ENCODE results near the gene IL4R. TPM values are rescaled to one million over a fixed set of nuclear protein-coding genes. Genes with fewer than 3 reads are reported as not detected.
A peak's percentile ranks its signal among the peaks of the same experiment; 100 is the strongest.

The IL4R gene
- total and polyA plus RNA-seq, 2 of the 13 experiments (the other 11 are each of a cell fraction or from before 2014, with no cell fraction given): 15.9 to 49.6 TPM

DNA sequence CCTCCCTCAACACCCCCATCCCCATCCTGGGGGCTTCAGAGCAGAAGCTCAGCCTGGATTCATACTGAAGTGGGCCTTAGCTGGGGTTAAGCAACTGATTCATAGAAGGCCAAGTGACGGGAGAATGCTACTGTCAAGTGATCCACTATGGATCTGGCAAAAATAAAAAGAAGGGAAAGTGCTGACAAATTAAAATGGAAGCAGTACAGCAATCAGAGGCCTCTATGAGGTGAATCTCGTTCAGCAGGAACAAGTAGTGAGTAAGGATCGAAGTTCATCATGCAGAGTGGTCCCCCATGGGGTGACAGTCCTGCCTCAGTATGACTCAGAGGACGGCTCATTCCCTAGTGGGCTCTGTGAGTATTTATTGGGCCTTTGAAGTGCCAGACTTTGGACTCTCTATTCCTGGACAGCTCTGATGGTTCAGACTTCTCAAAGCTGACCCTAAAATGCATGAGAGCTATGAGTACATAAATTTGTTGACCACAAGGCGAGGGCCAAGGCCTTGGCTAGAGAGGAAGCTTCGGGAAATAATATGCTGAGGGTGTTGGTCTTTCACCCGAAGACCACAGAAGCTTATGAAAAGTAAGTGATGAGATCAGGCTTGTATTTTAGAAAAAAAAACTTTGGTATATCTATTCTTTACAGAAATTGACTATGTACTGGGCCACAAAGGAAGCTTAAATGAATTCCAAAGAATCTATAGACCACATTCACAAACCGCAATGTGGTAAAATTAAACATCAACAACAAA is 39.9 kb upstream of the IL4R start (continued):
- TF ChIP-seq AFF4 (CRISPR knock-in tag; IDR thresholded peaks at IDR 0.05): 0 out of 2 replicates have a peak, but pooled peaks have one; percentile 6
- TF ChIP-seq, protein P1, sequence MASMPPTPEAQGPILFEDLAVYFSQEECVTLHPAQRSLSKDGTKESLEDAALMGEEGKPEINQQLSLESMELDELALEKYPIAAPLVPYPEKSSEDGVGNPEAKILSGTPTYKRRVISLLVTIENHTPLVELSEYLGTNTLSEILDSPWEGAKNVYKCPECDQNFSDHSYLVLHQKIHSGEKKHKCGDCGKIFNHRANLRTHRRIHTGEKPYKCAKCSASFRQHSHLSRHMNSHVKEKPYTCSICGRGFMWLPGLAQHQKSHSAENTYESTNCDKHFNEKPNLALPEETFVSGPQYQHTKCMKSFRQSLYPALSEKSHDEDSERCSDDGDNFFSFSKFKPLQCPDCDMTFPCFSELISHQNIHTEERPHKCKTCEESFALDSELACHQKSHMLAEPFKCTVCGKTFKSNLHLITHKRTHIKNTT (CRISPR knock-in tag; IDR thresholded peaks at IDR 0.05): no peak
- TF ChIP-seq, protein P2, sequence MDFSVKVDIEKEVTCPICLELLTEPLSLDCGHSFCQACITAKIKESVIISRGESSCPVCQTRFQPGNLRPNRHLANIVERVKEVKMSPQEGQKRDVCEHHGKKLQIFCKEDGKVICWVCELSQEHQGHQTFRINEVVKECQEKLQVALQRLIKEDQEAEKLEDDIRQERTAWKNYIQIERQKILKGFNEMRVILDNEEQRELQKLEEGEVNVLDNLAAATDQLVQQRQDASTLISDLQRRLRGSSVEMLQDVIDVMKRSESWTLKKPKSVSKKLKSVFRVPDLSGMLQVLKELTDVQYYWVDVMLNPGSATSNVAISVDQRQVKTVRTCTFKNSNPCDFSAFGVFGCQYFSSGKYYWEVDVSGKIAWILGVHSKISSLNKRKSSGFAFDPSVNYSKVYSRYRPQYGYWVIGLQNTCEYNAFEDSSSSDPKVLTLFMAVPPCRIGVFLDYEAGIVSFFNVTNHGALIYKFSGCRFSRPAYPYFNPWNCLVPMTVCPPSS (IDR thresholded peaks at IDR 0.05): no peak
- peak; percentile 58; the same call in 1 of the 2 replicates for TF ChIP-seq SIX1 (CRISPR knock-in tag; IDR thresholded peaks at IDR 0.05; ENCODE audit: borderline replicate concordance)
- peak; percentile 100 for TF ChIP-seq PHF21A (CRISPR knock-in tag; IDR thresholded peaks at IDR 0.05)
- peak; percentile 54 for TF ChIP-seq ATF7 (IDR thresholded peaks at IDR 0.05)
- TF ChIP-seq ATF7 (CRISPR knock-in tag; IDR thresholded peaks at IDR 0.05): peak; percentile 75; the same call in 1 of the 2 replicates
- no peak for TF ChIP-seq ZNF589 (CRISPR knock-in tag; conservative IDR thresholded peaks at IDR 0.05)
- TF ChIP-seq ZFP36L2 (CRISPR knock-in tag; IDR thresholded peaks at IDR 0.05): no peak; the same call in 1 of the 2 replicates
- TF ChIP-seq ZNF772 (CRISPR knock-in tag; IDR thresholded peaks at IDR 0.05): no peak
- TF ChIP-seq CREB1 (IDR thresholded peaks at IDR 0.05): peak; percentile 73
- TF ChIP-seq CREB1 (CRISPR knock-in tag; IDR thresholded peaks at IDR 0.05): peak; percentile 87
- no peak for TF ChIP-seq ZNF234 (CRISPR knock-in tag; conservative IDR thresholded peaks at IDR 0.05)
- TF ChIP-seq ZNF546 (CRISPR knock-in tag; conservative IDR thresholded peaks at IDR 0.05): peak; percentile 76; the same call in 1 of the 2 replicates
- no peak for TF ChIP-seq NR1H2 (CRISPR knock-in tag; IDR thresholded peaks at IDR 0.05; ENCODE audit: borderline replicate concordance, low read depth)
- TF ChIP-seq DRAP1 (CRISPR knock-in tag; IDR thresholded peaks at IDR 0.05): peak; percentile 34; the same call in 1 of the 2 replicates
- no peak for TF ChIP-seq GLMP (CRISPR knock-in tag; IDR thresholded peaks at IDR 0.05; ENCODE audit: borderline replicate concordance)
- 0 out of 2 replicates have a peak, but pooled peaks have one; percentile 65 for TF ChIP-seq ATF7-NPFF (CRISPR knock-in tag; IDR thresholded peaks at IDR 0.05; ENCODE audit: low read depth)
- peak; percentile 96 for TF ChIP-seq NCOA1 (CRISPR knock-in tag; IDR thresholded peaks at IDR 0.05)
- no peak for TF ChIP-seq CHCHD3 (CRISPR knock-in tag; IDR thresholded peaks at IDR 0.05)
- TF ChIP-seq PTBP1 (IDR thresholded peaks at IDR 0.05; ENCODE audit: low read depth, low read length, poor library complexity, severe bottlenecking): no peak

Measured in HepG2 (cell line).